GM12801 (cell line): ENCODE data around the gene CSNK1G3.

ENCODE experiments used
- TF ChIP-seq, protein P1 (sequence below): IDR thresholded peaks from one replicate; pipeline ENCODE4 v1.5.1; 2011; ENCODE audit warnings: control low read depth; ENCODE audit not compliant: insufficient read length; ENCODE audit errors: extremely low read depth

Gene CSNK1G3

DNA sequence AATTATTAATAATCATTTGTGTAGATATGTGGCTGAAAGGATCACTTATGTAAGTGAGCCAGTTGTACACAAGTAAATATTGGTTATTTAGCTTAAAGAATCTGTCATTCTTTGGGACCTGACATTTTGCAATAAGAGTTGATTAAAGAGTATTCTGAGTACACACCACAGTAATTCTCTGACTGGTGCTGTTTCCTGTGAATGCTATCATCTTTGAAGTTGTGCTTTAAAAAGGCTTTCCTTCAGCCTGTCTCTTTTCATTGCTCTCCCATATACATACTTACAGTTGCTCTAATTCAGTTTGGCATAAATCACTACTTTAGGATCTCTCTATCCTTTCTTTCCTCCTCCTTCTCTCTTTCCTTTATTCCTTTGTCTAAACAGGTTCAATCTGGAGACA, 8.7 kb upstream of the CSNK1G3 start:
- TF ChIP-seq, protein P1, sequence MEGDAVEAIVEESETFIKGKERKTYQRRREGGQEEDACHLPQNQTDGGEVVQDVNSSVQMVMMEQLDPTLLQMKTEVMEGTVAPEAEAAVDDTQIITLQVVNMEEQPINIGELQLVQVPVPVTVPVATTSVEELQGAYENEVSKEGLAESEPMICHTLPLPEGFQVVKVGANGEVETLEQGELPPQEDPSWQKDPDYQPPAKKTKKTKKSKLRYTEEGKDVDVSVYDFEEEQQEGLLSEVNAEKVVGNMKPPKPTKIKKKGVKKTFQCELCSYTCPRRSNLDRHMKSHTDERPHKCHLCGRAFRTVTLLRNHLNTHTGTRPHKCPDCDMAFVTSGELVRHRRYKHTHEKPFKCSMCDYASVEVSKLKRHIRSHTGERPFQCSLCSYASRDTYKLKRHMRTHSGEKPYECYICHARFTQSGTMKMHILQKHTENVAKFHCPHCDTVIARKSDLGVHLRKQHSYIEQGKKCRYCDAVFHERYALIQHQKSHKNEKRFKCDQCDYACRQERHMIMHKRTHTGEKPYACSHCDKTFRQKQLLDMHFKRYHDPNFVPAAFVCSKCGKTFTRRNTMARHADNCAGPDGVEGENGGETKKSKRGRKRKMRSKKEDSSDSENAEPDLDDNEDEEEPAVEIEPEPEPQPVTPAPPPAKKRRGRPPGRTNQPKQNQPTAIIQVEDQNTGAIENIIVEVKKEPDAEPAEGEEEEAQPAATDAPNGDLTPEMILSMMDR = no peak

DNA sequence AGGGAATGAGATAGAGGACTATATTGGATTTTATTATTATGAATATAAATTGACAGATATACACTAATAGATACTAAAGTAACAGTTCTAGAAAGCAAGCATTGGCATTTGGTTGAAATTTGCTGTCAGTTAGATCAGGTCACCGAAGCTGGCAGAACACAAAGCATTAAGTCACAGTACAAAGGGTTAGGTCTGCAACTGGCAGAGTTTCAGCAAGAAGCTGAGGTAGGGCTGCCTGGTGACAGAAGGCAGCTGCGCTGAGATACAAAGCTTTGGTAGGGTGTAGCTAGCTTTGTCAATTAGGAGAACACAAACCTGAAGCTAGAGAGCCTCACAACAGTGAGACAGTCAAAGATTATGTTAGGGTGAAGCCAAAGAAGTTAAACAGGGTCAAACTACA, 6.3 kb upstream of the CSNK1G3 start:
- TF ChIP-seq, protein P1 = no peak

GRCh38 chr5:123508441-123508840, 3.5 kb upstream of the CSNK1G3 start:
- TF ChIP-seq, protein P1 = no peak

GRCh38 chr5:123511290-123511647, 708 bp upstream of the CSNK1G3 start:
- TF ChIP-seq, protein P1 = no peak

- TF ChIP-seq, protein P1 = no peak
Measured at GRCh38 chr5:123512611-123513461, 859 bp downstream of the CSNK1G3 start.

DNA sequence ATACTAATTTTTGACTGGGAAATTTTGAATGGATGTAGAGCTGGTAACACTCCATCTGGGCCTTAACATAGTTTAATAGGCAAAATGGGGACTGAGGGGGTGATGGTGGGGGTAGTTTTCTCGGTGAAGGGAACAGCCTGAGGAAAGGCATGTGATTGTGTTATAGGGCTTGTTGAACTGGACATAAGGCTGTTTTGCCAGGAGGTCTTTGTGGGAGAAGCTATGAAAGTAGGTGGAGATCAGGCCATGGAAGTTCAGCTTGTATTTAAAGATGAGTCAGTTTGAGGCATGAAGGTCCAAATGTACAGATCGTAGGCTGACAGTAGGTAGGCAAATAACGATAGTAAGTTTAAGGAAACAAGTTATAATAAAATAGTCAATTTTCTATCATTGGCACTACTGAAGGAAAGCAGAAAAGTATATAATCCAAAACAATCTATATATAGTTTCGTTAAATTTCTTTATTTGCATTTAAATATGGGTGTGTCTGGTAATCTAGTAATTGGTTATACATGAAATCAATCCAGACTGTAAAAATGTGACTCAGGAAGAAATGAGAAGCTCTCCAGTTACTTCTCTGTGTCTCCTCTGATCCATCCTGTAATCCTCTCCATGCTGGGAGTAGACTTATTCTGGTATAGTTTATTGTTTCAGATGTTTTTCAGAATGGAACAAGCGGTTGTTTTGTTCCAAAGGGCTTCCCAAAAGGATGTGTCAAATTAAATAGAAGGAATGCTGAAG, 2.8 kb downstream of the CSNK1G3 start:
- TF ChIP-seq, protein P1 = no peak

GRCh38 chr5:123515904-123516303, 3.9 kb downstream of the CSNK1G3 start:
- TF ChIP-seq, protein P1 = no peak
